Measurements from ENCODE around the gene LTBP2.

Gene LTBP2

DNA sequence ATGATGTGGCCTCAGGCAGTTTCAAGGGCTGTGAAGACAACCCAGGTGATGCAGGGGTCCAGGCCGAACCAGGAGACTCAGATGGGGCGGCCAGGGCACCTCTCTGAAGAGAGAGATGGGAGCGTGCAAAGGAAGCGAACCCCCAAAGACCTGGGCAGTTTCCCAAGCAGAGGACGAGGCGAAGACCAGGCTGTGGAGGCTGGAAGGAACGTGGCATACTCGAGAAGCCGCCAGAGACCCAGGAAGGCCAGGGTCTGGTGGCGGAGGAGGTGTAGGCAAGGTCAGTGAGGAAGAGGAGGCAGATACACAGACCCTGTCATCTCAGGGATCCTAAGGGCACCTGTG, 24.7 kb downstream of the LTBP2 start:
- no peak for DNase-seq

- DNase-seq = no peak
These were observed 25.2 kb downstream of the LTBP2 start for GRCh38 chr14:74586681-74587362.

GRCh38 chr14:74585406-74586335, 26.4 kb downstream of the LTBP2 start:
- DNase-seq = no peak

- no peak for DNase-seq
These were observed 27.1 kb downstream of the LTBP2 start for GRCh38 chr14:74584951-74585350.

- DNase-seq = no peak
These were observed 28.2 kb downstream of the LTBP2 start for GRCh38 chr14:74583689-74584434.

- no peak for DNase-seq
These were observed 29.0 kb downstream of the LTBP2 start for GRCh38 chr14:74582910-74583581.

GRCh38 chr14:74580275-74580672, 31.8 kb downstream of the LTBP2 start:
- no peak for DNase-seq

DNA sequence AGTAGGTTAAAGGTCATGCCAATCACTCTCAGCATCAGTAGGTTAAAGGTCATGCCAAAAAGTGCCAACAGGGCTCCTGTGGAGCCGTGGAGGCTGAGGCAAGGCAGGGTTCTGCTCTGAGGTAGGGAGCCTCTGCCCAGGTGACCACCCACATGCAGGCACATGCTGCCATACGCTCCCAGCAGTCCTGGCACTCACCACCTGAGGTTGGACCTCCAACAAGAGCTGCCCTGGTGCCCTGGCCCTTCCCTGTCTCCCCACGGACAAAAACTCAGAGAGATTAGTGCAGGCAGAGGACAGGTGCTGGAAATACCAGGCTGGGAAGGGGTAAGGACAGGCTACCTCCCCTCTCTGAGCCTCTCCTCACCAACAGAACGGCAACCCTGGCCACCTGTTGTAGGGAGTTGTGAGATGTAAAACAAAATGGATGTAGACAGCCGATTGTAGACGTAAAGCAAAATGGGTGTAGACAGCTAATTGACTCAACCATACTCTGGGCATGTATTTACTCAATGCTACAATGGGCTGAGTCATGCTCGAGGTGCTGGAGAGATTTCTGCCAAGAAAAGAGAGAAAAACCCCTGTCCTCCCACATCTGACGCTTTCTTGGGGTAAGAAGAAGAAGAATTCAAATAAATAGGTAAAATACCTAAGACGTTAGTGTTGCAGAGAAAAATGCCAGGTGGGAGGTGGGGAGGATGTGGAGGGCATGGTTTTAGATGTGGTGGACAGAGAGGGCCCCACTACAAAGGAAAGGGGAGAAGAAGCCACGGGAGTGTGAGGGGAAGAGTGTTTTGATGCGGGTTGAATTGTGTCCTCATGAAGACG, 32.4 kb downstream of the LTBP2 start:
- no peak for DNase-seq

DNA sequence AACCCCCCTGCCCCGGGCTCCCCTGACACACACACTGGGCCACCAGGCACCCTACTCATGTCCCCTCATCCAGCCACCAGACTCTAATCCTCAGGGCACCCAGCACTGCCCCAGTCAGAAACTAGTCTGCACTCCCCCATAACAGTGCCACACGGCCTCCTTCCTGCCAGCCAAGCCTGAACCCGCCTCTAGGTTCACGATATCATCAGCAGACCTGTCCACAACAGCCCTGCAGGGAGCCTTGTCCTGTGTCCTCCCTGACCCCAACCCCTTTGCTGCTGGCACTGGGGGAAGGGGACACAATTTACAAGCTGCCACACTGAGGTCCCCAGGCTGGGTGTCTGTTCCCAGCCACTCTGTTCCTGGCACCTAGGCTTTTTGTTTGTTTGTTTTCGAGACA, 33.6 kb downstream of the LTBP2 start:
- DNase-seq = no peak

GRCh38 chr14:74577948-74578275, 34.1 kb downstream of the LTBP2 start:
- DNase-seq = no peak

DNA sequence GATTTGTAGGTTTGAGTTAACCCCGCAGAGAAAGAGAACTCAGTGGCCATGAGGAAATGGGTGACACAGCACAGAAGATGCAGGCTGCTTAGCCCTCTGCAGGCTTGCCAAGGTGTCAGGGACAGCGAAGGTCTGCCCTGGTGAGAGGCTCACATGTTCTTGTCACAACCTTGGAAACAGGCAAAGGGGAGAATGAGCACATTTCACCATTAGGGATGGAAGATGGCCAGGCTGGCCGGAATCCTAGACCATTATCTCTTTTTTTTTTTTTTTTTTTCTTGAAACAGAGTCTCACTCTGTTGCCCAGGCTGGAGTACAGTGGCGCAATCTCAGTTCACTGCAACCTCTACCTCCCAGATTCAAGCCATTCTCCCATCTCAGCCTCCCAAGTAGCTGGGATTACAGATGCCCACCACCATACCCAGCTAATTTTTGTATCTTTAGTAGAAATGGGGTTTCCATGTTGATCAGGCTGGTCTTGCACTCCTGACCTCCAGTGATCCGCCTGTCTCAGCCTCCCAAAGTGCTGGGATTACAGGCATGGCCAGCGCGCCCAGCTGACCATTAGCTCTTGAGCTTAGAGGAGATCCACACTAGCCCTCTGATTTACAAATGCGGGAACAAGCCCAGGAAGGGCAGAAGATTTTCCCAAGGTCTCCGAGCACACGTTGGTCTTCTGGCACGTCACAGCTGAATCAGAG, 34.6 kb downstream of the LTBP2 start:
- DNase-seq = no peak

DNA sequence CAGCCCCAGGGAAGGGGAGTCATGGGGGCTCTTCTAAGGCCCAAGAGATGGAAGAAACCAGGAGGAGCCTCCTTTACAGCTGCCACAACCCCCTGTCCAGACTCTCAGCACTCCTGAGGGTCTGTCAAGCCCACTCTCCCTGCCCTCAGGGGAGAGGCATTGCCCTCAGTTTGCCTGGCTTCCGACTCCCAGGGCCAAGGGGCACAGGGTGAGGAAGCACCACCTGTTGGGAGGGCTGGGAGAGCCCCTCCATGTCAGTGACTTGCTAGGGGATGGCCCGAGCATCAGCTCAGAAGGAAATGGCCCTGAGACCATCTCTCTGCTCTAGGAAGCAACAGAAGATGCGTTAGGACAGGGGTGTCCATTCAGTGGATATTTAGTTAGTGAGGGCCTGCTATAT, 36.1 kb downstream of the LTBP2 start:
- no peak for DNase-seq

DNA sequence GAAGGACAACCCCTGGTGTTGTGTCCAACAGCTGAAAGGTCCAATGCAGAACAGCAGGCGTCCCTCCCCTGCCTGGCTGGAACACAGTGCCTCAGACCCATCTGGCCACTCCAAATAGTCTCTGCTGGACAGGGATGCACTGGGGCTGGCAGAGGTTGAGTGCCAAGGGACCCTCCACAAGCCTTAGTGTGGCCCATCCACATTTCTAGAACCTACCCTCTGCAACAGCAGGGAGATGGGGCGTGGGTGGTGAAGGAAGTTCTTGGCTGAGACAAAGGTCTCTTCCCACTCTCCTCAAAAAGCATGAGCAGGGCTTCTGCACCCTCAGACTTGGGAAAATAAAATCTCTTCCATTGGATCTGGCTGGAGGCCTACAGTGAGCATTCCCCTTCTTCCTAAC, 36.5 kb downstream of the LTBP2 start:
- DNase-seq = no peak

GRCh38 chr14:74574706-74575105, 37.3 kb downstream of the LTBP2 start:
- DNase-seq = no peak

GRCh38 chr14:74574090-74574433, 38.0 kb downstream of the LTBP2 start:
- DNase-seq = no peak

GRCh38 chr14:74573421-74574089, 38.5 kb downstream of the LTBP2 start:
- no peak for DNase-seq

GRCh38 chr14:74572726-74573301, 39.2 kb downstream of the LTBP2 start:
- DNase-seq = no peak

- DNase-seq = peak; percentile 32
These were observed 39.9 kb downstream of the LTBP2 start for GRCh38 chr14:74571901-74572725.

GRCh38 chr14:74571441-74571841, 40.6 kb downstream of the LTBP2 start:
- no peak for DNase-seq

GRCh38 chr14:74570696-74571095, 41.3 kb downstream of the LTBP2 start:
- DNase-seq = no peak

All from CD4-positive, alpha-beta T cell treated with Interferon gamma for 1 hour (primary cell).